Measurements from ENCODE around the gene EXOC3L4.
"Not testable (repeated sequence)": the region's sequence is repeated elsewhere in the genome, so short reads cannot be mapped to it uniquely, and the experiment has no call there.

Gene EXOC3L4

DNA sequence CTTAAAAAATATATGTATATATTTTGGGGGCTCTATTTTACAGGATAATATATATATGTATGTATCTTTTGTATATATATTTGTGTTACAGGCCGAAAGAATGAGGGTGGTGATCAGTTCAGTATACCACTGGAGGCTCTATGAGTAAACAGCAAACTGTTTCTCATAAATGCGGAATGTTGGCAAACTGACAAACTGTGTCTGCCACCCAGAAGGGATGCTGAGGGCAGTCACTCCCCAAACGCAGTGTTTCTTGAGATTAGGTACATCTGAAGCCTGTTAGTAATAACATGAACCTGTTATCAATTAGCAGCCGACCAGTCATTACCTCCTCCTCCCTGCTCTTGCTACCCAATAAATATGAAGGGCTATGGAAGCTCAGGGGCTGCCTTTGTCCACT, 49.6 kb downstream of the EXOC3L4 start:
- no peak overlapping the region for H3K4me3 ChIP-seq (ENCODE audit: low read depth, low read length)
- DNase-seq (ENCODE audit: low read depth, low spot score), result no peak
- ChIA-PET CTCF (interaction anchor here (1.0 to 5.7 kb wide), 3 partner anchors 10 to 40 kb away, joined by 3 to 42 read pairs (median 4); no protein-coding TSS in a partner anchor), POLR2A (no interaction called here)
- TF ChIP-seq, protein P1, sequence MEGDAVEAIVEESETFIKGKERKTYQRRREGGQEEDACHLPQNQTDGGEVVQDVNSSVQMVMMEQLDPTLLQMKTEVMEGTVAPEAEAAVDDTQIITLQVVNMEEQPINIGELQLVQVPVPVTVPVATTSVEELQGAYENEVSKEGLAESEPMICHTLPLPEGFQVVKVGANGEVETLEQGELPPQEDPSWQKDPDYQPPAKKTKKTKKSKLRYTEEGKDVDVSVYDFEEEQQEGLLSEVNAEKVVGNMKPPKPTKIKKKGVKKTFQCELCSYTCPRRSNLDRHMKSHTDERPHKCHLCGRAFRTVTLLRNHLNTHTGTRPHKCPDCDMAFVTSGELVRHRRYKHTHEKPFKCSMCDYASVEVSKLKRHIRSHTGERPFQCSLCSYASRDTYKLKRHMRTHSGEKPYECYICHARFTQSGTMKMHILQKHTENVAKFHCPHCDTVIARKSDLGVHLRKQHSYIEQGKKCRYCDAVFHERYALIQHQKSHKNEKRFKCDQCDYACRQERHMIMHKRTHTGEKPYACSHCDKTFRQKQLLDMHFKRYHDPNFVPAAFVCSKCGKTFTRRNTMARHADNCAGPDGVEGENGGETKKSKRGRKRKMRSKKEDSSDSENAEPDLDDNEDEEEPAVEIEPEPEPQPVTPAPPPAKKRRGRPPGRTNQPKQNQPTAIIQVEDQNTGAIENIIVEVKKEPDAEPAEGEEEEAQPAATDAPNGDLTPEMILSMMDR (IDR thresholded peaks at IDR 0.05; ENCODE audit: insufficient read depth, low read length, missing control alignments), result no peak

DNA sequence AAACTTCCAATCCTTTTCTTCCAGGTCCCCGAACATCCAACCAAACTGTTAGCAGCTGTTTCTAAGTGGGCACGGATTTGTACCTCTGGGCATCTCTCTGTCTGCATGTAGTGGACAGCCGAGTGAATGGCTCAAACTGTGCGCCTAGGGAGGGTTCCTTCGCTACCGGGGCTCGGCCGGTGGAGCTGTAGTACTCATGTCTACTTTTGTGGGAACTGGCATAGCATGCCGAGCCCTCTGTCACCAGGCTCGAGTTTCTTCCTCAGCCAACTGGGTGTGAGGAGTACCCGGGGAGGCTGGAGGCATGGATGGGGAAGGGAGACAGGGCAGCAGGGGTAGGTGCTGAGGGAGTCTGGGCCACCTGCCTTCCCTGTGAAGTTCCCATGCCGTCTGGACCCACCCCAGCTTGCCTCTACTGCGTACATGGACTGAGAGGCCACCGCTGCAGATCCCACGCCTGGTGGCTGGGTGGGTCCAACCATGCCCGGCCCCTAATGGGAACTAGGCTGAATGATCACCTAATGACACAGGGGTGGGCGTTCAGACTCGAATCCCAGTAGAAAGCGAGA, 51.7 kb downstream of the EXOC3L4 start:
- POLR2A ChIA-PET, result no interaction called here
- TF ChIP-seq, protein P1 (IDR thresholded peaks at IDR 0.05; ENCODE audit: insufficient read depth, low read length, missing control alignments), result no peak
- CTCF ChIA-PET, result interaction anchor here (1.4 to 2.2 kb wide), 2 partner anchors 18 to 42 kb away, joined by 3 to 5 read pairs; no protein-coding TSS in a partner anchor
- H3K4me3 ChIP-seq (ENCODE audit: low read depth, low read length), result no peak overlapping the region
- no peak for DNase-seq (ENCODE audit: low read depth, low spot score)

DNA sequence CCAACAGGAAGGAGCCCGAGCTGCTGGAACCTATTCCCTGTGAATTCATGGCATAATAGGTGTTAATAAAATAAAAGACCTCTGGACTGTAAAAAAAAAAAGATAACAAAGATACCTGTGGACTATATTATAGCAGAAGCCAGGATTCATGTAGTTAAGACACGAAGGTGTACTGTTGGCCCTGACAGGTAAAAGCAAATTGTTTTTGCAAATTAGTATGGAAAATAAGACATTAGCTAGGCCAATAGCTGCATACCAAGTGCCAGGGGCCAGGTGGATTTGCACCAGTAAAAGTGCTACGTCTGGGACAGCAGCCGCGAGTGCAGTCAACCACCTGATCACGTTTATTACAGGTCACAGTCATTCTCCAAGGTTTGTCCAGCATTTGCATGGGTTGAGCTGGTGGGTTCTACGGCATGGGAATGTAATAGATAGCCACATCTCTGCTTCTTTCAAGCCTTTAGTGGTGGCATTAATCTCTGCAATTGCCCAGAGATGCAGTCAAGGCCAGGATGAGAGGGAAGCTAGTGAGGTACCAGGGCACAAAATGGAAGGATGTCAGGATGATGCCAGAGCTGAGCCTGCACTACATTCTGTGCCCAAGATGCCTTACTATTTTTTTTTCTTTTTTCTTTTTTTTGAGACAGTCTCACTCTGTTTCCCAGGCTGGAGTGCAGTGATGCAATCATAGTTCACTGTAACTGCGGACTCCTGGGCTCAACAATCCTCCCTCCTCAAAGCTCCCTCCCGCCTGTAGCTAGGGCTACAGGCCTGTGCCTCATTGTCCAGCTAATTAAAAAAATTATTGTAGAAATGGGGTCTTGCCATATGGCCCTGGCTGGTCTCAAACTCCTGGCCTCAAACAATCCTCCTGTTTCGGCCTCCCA, 55.1 kb downstream of the EXOC3L4 start:
- H3K4me3 ChIP-seq (ENCODE audit: low read depth, low read length), result no peak overlapping the region
- POLR2A ChIA-PET, result no interaction called here
- DNase-seq (ENCODE audit: low read depth, low spot score), result no peak
- TF ChIP-seq, protein P1 (IDR thresholded peaks at IDR 0.05; ENCODE audit: insufficient read depth, low read length, missing control alignments), result no peak
- CTCF ChIA-PET, result interaction anchor here (0.8 to 1.3 kb wide), 6 partner anchors 12 to 143 kb away, joined by 3 to 5 read pairs (median 3); no protein-coding TSS in a partner anchor

DNA sequence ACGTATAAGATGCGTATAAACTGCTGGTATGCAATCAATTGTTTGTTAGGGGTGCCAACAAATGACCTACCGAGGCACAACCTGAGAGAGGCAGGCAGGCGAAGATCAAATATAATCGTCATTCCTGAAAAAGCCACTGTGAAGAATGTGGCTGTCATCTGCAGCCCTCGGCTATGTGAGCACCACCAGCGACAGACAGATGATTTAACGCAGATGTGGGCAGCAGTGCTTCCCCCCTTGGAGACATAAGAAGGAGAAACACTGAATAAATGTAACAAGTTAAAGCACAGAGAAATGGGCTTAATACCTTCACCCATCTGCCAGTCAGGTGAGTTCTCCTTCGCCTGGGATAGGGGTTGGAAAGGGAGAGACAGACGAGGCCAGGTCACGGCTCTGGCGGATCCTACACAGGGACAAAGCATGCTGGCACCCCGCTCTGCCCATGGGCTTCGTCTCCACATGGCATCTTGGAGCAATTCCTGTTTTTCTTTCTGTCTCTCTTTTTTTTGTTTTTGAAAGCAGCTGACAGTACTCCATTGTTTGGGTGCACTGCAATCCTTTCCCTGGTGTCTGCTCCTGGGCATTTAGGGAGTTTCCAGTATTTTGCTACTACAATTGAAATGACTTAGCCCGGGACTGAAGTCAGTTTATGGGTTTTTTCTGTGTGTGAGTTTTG, 56.9 kb downstream of the EXOC3L4 start:
- no peak overlapping the region for H3K4me3 ChIP-seq (ENCODE audit: low read depth, low read length)
- TF ChIP-seq, protein P1 (IDR thresholded peaks at IDR 0.05; ENCODE audit: insufficient read depth, low read length, missing control alignments), result no peak
- POLR2A ChIA-PET, result no interaction called here
- CTCF ChIA-PET, result interaction anchor here (1.7 kb wide), 1 partner anchor 9 kb away, joined by 5 read pairs; no protein-coding TSS in a partner anchor
- no peak for DNase-seq (ENCODE audit: low read depth, low spot score)

DNA sequence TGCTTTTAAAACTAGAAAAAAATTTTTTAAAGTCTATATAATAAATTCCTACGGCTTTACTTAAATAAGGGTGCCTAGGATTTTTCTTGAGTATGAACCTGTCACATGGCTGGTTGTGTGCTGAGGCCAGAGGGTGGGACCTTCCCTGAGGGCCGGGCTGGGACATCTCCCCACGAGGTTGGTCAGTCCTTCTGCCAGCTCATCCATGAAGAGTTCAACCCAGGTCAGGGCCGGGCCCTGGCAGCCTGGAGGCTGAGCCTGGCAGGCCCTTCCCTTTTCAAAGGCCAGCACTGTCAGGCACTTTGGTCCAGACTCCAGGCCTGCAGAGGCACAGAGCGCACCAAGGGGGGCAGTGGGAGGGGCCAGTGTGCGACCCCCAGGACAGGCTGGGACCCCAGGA, 60.5 kb downstream of the EXOC3L4 start:
- ChIA-PET CTCF (interaction anchor here (0.7 to 3.5 kb wide), 2 partner anchors 29 to 50 kb away, joined by 3 to 15 read pairs; no protein-coding TSS in a partner anchor), POLR2A (no interaction called here)
- TF ChIP-seq, protein P1 (IDR thresholded peaks at IDR 0.05; ENCODE audit: insufficient read depth, low read length, missing control alignments), result no peak
- no peak overlapping the region for H3K4me3 ChIP-seq (ENCODE audit: low read depth, low read length)
- DNase-seq (ENCODE audit: low read depth, low spot score), result no peak

DNA sequence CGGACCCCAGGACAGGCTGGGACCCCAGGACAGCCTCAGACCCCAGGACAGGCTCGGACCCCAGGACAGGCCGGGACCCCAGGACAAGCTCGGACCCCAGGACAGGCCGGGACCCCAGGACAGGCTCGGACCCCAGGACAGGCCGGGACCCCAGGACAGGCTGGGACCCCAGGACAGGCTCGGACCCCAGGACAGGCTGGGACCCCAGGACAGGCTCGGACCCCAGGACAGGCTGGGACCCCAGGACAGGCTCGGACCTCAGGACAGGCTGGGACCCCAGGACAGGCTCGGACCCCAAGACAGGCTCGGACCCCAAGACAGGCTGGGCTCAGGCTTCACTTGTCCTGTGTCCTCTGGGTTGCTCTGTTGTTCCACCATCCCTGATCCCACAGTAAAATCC, 60.9 kb downstream of the EXOC3L4 start:
- POLR2A ChIA-PET, result not testable (repeated sequence)
- CTCF ChIA-PET, result interaction anchor here (3.5 kb wide), 1 partner anchor 50 kb away, joined by 15 read pairs; no protein-coding TSS in a partner anchor

More for the DNA sequence above, 60.9 kb downstream of the EXOC3L4 start:
- not testable (repeated sequence) for H3K4me3 ChIP-seq (ENCODE audit: low read depth, low read length); DNase-seq (ENCODE audit: low read depth, low spot score)

All from AG04449 (cell line).